T-helper 9 cell (primary cell): Measurements from ENCODE around the gene WDR36.

ENCODE experiments used
- DNase-seq: peaks from one replicate; pipeline ENCODE4 v3.0.0-alpha.2; 2020
- total RNA-seq, 2 donors: gene quantifications; one replicate each; lab custom pipeline; 2026; lab: John Stamatoyannopoulos, UW

The WDR36 gene
- total RNA-seq, result 46.8 to 107 reads per million in 2 donors

- peak; percentile 78 for DNase-seq
Observed at GRCh38 chr5:111092062-111092853, at the start of gene WDR36. TSS of gene WDR36 (plus strand) at chr5:111092348. CDS start at chr5:111092457, 109 bp downstream.

GRCh38 chr5:111043712-111044506, 48.2 kb upstream of the WDR36 start:
- DNase-seq, result no peak

GRCh38 chr5:111058064-111058463, 34.1 kb upstream of the WDR36 start:
- DNase-seq, result no peak

GRCh38 chr5:111060169-111060568, 32.0 kb upstream of the WDR36 start:
- no peak for DNase-seq

GRCh38 chr5:111061618-111062017, 30.5 kb upstream of the WDR36 start:
- DNase-seq, result no peak

GRCh38 chr5:111063709-111064322, 28.3 kb upstream of the WDR36 start:
- DNase-seq, result no peak

GRCh38 chr5:111066261-111066938, 25.7 kb upstream of the WDR36 start:
- DNase-seq, result no peak

- no peak for DNase-seq
Observed at GRCh38 chr5:111068213-111068612, 23.9 kb upstream of the WDR36 start.

GRCh38 chr5:111069839-111070238, 22.3 kb upstream of the WDR36 start:
- no peak for DNase-seq

- DNase-seq, result peak; percentile 1
Observed at GRCh38 chr5:111070272-111071134, 21.6 kb upstream of the WDR36 start.

GRCh38 chr5:111071413-111071812, 20.7 kb upstream of the WDR36 start, which contains the start of gene TSLP:
TSS of gene TSLP (plus strand) at chr5:111071713. CDS start at chr5:111071891, 178 bp downstream.
- no peak for DNase-seq

- DNase-seq, result peak; percentile 34
Observed at GRCh38 chr5:111072949-111073682, 19.0 kb upstream of the WDR36 start.

- no peak for DNase-seq
Observed at GRCh38 chr5:111074244-111074643, 17.9 kb upstream of the WDR36 start.

GRCh38 chr5:111075520-111075919, 16.6 kb upstream of the WDR36 start:
- DNase-seq, result no peak

GRCh38 chr5:111076091-111076490, 16.1 kb upstream of the WDR36 start:
- no peak for DNase-seq

- DNase-seq, result no peak
Observed at GRCh38 chr5:111077678-111078077, 14.5 kb upstream of the WDR36 start.

GRCh38 chr5:111079846-111080245, 12.3 kb upstream of the WDR36 start:
- no peak for DNase-seq

- DNase-seq, result no peak
Observed at GRCh38 chr5:111083323-111083722, 8.8 kb upstream of the WDR36 start.

GRCh38 chr5:111095982-111096381, 3.8 kb downstream of the WDR36 start:
- DNase-seq, result no peak

GRCh38 chr5:111099058-111099778, 7.1 kb downstream of the WDR36 start:
- DNase-seq, result no peak
